ENCODE results near the gene TUBGCP4. TPM values are rescaled to one million over a fixed set of nuclear protein-coding genes. Genes with fewer than 3 reads are reported as not detected.
"Not testable (repeated sequence)": the region's sequence is repeated elsewhere in the genome, so short reads cannot be mapped to it uniquely, and the experiment has no call there.

Gene TUBGCP4
- total and polyA plus RNA-seq, 11 donors, result 5.9 to 16.7 (median 12.5) TPM

- WGBS, 4 donors, result 96 to 99% (median 97%) methylated on average over 8 of the region's 8 CpGs
These were observed 19.8 kb downstream of the TUBGCP4 start for GRCh38 chr15:43390723-43391122.

GRCh38 chr15:43393592-43393991 is 22.7 kb downstream of the TUBGCP4 start:
- intact Hi-C loops (cut with DNase I); DNase-seq; H3K27me3 ChIP-seq; ATAC-seq; H3K4me3 ChIP-seq; H3K27ac ChIP-seq; H3K4me1 ChIP-seq; H3K9me3 ChIP-seq: not testable (repeated sequence)
- peaks cover 0 to 69% (median 49%) of the 10 kb centered on the region in 9 donors for H3K36me3 ChIP-seq
- WGBS, 4 donors, result 96 to 99% (median 97%) methylated on average over 6 of the region's 6 CpGs

More at GRCh38 chr15:43390723-43391122, 19.8 kb downstream of the TUBGCP4 start:
- no peak overlapping the region for H3K27ac ChIP-seq
- H3K27me3 ChIP-seq, result no peaks in the 10 kb centered on the region
- TF ChIP-seq POLR2A (IDR thresholded peaks at IDR 0.05) (no peak), CTCF (IDR thresholded peaks at IDR 0.05) (no peak)
- ATAC-seq (no peak), DNase-seq (no peak)
- H3K9me3 ChIP-seq, result no peaks in the 10 kb centered on the region
- no peaks in the 10 kb centered on the region for H3K4me1 ChIP-seq
- peaks cover 0 to 69% (median 46%) of the 10 kb centered on the region in 9 donors for H3K36me3 ChIP-seq
- H3K4me3 ChIP-seq, result no peak overlapping the region
- intact Hi-C loops (cut with DNase I), result no loop called here

GRCh38 chr15:43402255-43402654 is 31.4 kb downstream of the TUBGCP4 start:
- Histone ChIP-seq H3K27me3 (no peaks in the 10 kb centered on the region), H3K36me3 (peaks cover 0 to 100% (median 99%) of the 10 kb centered on the region in 9 donors), H3K4me3 (no peak overlapping the region), H3K4me1 (peaks cover 0 to 5% (median 0%) of the 10 kb centered on the region in 12 donors), H3K27ac (no peak overlapping the region), H3K9me3 (no peaks in the 10 kb centered on the region)
- DNase-seq (no peak), ATAC-seq (no peak)
- intact Hi-C loops (cut with DNase I), result no loop called here
- 84 to 88% (median 86%) methylated on average over 3 of the region's 3 CpGs for WGBS, 4 donors
- TF ChIP-seq POLR2A (IDR thresholded peaks at IDR 0.05) (no peak), CTCF (IDR thresholded peaks at IDR 0.05) (no peak)

GRCh38 chr15:43403616-43404015 is 32.7 kb downstream of the TUBGCP4 start:
- no peak overlapping the region for H3K27ac ChIP-seq
- no peak for DNase-seq
- 81 to 86% (median 84%) methylated on average over 8 of the region's 8 CpGs for WGBS, 4 donors
- no peak for ATAC-seq
- intact Hi-C loops (cut with DNase I), result no loop called here
- H3K9me3 ChIP-seq, result no peaks in the 10 kb centered on the region
- H3K4me1 ChIP-seq, result peaks cover 0 to 5% (median 0%) of the 10 kb centered on the region in 12 donors
- no peaks in the 10 kb centered on the region for H3K27me3 ChIP-seq
- no peak for TF ChIP-seq POLR2A (IDR thresholded peaks at IDR 0.05)
- no peak for TF ChIP-seq CTCF (IDR thresholded peaks at IDR 0.05)
- H3K36me3 ChIP-seq, result peaks cover 0 to 100% (median 99%) of the 10 kb centered on the region in 9 donors
- H3K4me3 ChIP-seq, result no peak overlapping the region

- no peak for DNase-seq
- Histone ChIP-seq H3K9me3 (no peaks in the 10 kb centered on the region), H3K4me3 (no peak overlapping the region), H3K27ac (no peak overlapping the region), H3K27me3 (no peaks in the 10 kb centered on the region), H3K36me3 (peaks cover 0 to 100% (median 99%) of the 10 kb centered on the region in 9 donors), H3K4me1 (peaks cover 0 to 5% (median 0%) of the 10 kb centered on the region in 12 donors)
- no peak for ATAC-seq
- 85 to 87% (median 85%) methylated on average over 5 of the region's 5 CpGs for WGBS, 4 donors
- TF ChIP-seq CTCF (IDR thresholded peaks at IDR 0.05) (no peak), POLR2A (IDR thresholded peaks at IDR 0.05) (no peak)
- intact Hi-C loops (cut with DNase I), result no loop called here
These were observed 33.2 kb downstream of the TUBGCP4 start for GRCh38 chr15:43404130-43404529.

All from heart left ventricle (tissue), 16 donors.